RWPE2 (cell line): Measurements from ENCODE around the gene POTEH.
"Not testable (repeated sequence)": the region's sequence is repeated elsewhere in the genome, so short reads cannot be mapped to it uniquely, and the experiment has no call there.

Experiments
- ATAC-seq: fragments of 200-7000 bp; cut with Tn5 transposase; 3 replicates; pipeline ENCODE4 v1.9.1; 2021; ENCODE audit warnings: low read depth
- DNase-seq: peaks from one replicate; pipeline ENCODE4 v3.0.0-alpha.2; 2020; ENCODE audit warnings: low spot score
- H3K27ac ChIP-seq: fragments of 450-650 bp; 2 replicates; pipeline ENCODE4 v1.5.1; 2017; ENCODE audit warnings: mild to moderate bottlenecking; ENCODE audit not compliant: poor library complexity, severe bottlenecking
- H3K27me3 ChIP-seq: fragments of 250-450 bp; sonication (Bioruptor Pico); 2 replicates; pipeline ENCODE4 v1.5.1; 2021; ENCODE audit warnings: mild to moderate bottlenecking, moderate library complexity; ENCODE audit not compliant: insufficient read depth, poor library complexity, severe bottlenecking
- H3K36me3 ChIP-seq: fragments of 250-450 bp; sonication (Bioruptor Pico); 2 replicates; pipeline ENCODE4 v1.5.1; 2020; ENCODE audit warnings: low read depth, mild to moderate bottlenecking, moderate library complexity
- H3K4me1 ChIP-seq: fragments of 250-450 bp; sonication (Bioruptor Pico); 2 replicates; pipeline ENCODE4 v1.5.1; 2021; ENCODE audit warnings: mild to moderate bottlenecking, moderate library complexity; ENCODE audit not compliant: insufficient read depth, poor library complexity, severe bottlenecking
- H3K4me3 ChIP-seq: fragments of 250-450 bp; sonication (Bioruptor Pico); 2 replicates; pipeline ENCODE4 v1.5.1; 2021; ENCODE audit warnings: mild to moderate bottlenecking, moderate library complexity; ENCODE audit not compliant: severe bottlenecking
- H3K9me3 ChIP-seq: fragments of 250-450 bp; sonication (Bioruptor Pico); 2 replicates; pipeline ENCODE4 v1.5.1; 2021; ENCODE audit warnings: mild to moderate bottlenecking, moderate library complexity; ENCODE audit not compliant: severe bottlenecking

POTEH gene

DNA sequence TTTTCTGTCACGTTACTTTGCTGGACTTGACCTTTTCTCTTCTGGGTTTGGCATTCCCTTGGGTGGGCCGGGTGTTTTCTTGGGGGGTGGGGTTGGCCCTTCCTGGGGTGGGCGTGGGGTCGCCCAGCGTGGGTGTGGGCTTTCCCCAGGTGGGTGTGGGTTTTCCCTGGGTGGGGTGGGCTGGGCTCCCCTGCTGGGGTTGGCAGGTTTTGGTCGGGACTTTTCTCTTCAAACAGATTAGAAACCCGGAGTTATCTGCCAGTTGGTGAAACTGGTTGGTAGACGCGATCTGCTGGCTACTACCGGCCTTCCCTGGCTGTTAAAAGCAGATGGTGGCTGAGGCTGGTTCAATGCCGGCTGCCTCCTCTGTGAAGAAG, at the start of gene POTEH:
Gene POTEH, plus strand, starts transcription at position 278 of the 377 bp plus-strand sequence. Its CDS starts 52 bp downstream, at position 330.
- not testable (repeated sequence) for H3K27me3 ChIP-seq, H3K4me3 ChIP-seq, H3K9me3 ChIP-seq, H3K36me3 ChIP-seq, DNase-seq, H3K27ac ChIP-seq, ATAC-seq, H3K4me1 ChIP-seq

DNA sequence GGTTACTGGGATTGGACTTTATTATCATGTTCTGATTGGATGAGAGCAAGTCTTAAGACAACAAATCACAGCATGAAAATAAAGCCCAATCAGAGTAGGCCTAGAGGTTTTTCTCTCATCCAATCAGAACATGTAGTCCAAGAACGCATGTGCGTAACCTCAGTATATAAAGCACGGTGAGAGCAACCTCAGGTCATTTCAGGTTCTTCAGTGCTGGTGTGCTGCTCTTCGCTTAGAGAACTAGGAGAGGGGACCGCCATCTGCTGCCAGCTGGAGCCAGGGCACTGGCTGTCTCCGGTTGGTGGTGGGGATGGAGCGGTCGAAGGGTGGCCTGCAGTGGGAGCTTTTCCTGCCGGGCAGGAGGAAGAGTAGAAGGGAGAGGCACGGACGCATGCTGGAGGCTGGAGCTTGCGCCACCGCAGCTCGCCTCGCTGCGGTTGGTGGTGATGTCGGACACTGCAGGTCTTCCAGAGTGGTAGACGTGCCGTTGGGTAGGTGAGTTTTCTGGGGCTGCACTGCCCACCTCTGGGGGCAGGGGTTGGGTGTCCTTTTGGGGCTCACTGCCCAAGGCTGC, 47.5 kb upstream of the POTEH start:
- H3K9me3 ChIP-seq, H3K27ac ChIP-seq, H3K4me3 ChIP-seq, H3K4me1 ChIP-seq, ATAC-seq, H3K27me3 ChIP-seq, H3K36me3 ChIP-seq, DNase-seq: not testable (repeated sequence)

DNA sequence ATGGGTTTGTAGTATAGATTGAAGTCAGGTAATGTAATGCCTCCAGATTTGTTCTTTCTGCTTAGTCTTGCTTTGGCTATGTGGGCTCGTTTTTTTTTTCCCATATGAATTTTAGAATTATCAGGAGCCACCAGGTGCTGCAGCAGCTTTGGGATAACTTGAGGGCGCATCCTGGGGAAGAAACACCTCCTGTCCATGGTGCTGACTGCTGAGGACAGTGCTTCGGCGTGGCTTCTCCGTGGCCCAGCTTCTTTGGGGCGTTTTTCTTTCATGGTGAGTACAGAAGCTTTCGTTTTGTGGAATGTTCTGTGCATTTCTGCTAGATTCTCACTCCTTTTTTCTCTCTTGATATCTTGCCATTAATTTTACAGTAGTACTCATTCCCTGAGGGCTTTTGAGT, 37.9 kb upstream of the POTEH start:
- not testable (repeated sequence) for H3K4me1 ChIP-seq, H3K36me3 ChIP-seq, DNase-seq, H3K27ac ChIP-seq, H3K27me3 ChIP-seq, H3K4me3 ChIP-seq, H3K9me3 ChIP-seq
- ATAC-seq = 0 out of 3 replicates have a peak, but pooled peaks have one; percentile 36

DNA sequence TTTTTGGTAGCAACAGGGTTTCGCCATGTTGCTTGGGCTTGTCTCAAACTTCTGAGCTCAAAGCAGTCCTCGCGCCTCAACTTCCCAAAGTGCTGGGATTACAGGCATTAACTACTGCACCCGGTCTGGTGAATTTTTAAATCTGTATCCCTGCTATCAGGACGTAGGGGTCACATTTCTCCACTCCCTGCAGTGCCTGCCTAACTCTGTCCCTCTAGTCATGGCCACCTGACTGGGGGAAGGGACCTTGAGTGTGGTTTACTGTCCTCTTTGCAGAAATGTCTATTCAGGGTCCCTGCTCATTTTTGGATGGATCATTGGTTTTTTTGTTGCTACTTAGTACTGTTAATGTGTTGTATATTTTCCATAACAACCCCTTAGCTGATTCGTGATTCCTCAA, 37.1 kb upstream of the POTEH start:
- not testable (repeated sequence) for H3K27ac ChIP-seq, H3K27me3 ChIP-seq, H3K4me3 ChIP-seq, H3K4me1 ChIP-seq, H3K9me3 ChIP-seq, H3K36me3 ChIP-seq, DNase-seq, ATAC-seq

- H3K4me1 ChIP-seq, ATAC-seq, DNase-seq, H3K27ac ChIP-seq, H3K36me3 ChIP-seq, H3K9me3 ChIP-seq, H3K4me3 ChIP-seq, H3K27me3 ChIP-seq: not testable (repeated sequence)
These were observed 36.6 kb upstream of the POTEH start for GRCh38 chr22:15653241-15653640.

DNA sequence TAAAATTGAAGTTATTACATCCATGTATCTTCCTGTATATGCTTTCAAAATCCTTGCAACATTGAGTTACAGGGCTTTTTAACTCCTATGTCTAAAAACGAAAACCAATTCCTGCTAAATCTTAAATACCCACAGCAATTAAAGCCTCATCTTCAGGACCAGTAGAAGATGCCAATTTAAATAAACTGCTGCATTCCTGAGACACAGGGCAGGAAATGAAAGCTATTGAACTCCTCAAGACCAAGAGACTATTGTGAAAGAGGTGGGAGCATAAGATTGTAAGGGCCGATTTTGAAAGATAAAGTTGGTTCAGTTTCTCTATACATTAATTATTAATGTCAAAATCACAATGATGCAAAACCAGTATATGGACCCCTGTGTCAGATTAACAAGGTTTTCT, 28.7 kb upstream of the POTEH start:
- not testable (repeated sequence) for H3K4me3 ChIP-seq, H3K36me3 ChIP-seq, ATAC-seq, H3K27me3 ChIP-seq, H3K27ac ChIP-seq, H3K4me1 ChIP-seq, DNase-seq, H3K9me3 ChIP-seq

DNA sequence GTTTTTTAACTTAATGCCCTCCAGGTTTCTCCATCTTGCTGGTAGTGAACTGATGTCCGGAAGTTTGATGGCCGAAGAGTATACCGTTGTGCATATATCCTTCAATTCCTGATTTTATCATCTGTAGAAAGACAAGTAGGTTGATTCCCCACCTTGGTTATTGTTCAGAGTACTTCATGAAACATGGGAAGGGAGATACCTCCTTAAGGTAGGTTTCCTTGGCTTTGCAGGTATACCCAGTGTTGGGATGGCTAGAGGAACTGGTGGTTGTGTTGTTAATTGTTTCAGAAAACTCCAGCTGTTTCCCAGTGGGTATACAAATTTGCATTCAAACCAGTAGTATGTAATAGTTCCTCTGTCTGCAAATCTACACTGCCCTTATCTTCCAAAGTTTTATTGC, 25.1 kb upstream of the POTEH start:
- ATAC-seq, H3K27ac ChIP-seq, H3K36me3 ChIP-seq, DNase-seq, H3K4me3 ChIP-seq, H3K27me3 ChIP-seq, H3K9me3 ChIP-seq, H3K4me1 ChIP-seq: not testable (repeated sequence)

- H3K9me3 ChIP-seq, H3K4me3 ChIP-seq, H3K36me3 ChIP-seq, H3K4me1 ChIP-seq, H3K27me3 ChIP-seq, ATAC-seq, DNase-seq, H3K27ac ChIP-seq: not testable (repeated sequence)
These were observed 24.3 kb upstream of the POTEH start for GRCh38 chr22:15665478-15665877.

- not testable (repeated sequence) for H3K4me3 ChIP-seq, H3K36me3 ChIP-seq, H3K27ac ChIP-seq, H3K27me3 ChIP-seq, H3K9me3 ChIP-seq, ATAC-seq, DNase-seq, H3K4me1 ChIP-seq
These were observed 20.4 kb upstream of the POTEH start for GRCh38 chr22:15669430-15669829.

DNA sequence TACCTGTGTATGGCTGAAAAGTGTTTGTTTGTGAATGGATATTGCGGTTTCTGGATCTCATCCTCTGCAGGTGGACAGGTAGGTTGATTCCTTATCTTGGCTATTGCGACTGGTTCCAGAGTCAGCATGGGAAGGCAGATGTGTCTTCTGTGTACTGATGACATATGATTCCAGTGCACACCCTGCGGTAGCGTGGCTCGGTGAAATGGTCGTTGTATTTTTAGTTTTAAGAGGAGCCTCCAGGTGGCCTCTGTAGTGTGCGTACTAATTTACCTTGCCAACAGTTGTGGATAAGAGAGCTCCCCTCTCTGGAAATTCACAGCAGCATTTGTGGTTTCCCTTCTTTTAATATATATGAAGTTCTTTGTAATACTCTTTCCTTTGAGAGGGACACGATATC, 10.1 kb upstream of the POTEH start:
- H3K9me3 ChIP-seq, ATAC-seq: not testable (repeated sequence)

DNA sequence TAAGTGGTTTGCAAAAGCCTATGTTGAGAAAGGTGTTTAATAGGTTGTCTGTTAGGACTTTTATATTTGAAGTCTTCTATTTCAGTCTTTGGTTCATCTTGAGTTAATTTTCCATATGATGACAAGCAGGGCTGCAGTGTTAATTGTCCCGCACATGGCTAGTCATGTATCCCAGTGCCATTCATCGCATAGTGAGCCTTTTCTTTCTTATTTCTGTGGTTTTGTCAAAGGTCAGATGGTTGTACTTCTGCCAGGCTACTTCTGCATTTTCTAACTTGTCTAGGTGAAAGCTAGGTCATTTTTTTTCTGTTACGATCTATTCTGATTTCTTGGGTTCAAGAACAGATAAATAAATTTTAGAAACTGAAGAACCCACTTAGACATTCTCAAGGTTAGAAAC, 5.7 kb upstream of the POTEH start:
- H3K27me3 ChIP-seq, H3K27ac ChIP-seq, ATAC-seq, H3K9me3 ChIP-seq, H3K36me3 ChIP-seq, DNase-seq, H3K4me3 ChIP-seq, H3K4me1 ChIP-seq: not testable (repeated sequence)

More for the DNA sequence above, 10.1 kb upstream of the POTEH start:
- not testable (repeated sequence) for DNase-seq, H3K4me1 ChIP-seq, H3K27me3 ChIP-seq, H3K36me3 ChIP-seq, H3K27ac ChIP-seq, H3K4me3 ChIP-seq

DNA sequence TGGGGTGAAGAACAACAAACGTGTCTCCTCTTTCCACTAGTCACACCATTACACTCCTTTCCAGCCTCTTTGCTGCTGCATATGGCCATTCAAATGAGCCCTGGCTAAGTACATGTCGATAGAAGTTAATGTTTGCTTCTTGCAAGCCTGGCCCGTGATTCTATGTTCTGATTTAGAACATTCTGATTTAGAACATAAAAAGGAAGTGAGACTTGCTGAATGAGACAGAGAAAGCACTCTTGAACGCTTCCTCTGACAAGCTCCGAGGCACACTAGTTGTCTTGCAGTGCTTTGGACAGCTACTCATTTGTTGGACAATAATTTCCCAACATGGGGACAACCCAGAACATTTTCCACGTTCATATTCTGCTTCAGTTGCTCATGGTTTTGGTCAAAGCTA, 5.1 kb upstream of the POTEH start:
- not testable (repeated sequence) for H3K4me3 ChIP-seq, H3K4me1 ChIP-seq, H3K27ac ChIP-seq, H3K36me3 ChIP-seq, DNase-seq, ATAC-seq, H3K9me3 ChIP-seq, H3K27me3 ChIP-seq
